GM21367 (cell line): Measurements from ENCODE around the gene SIL1.

Source experiments
- ATAC-seq: cut with Tn5 transposase; IDR thresholded peaks from one replicate; pipeline ENCODE4 v1.9.1; 2021; ENCODE audit not compliant: unreplicated experiment

Gene SIL1

GRCh38 chr5:138964647-138965201 is 233.4 kb downstream of the SIL1 start:
- no peak for ATAC-seq

- ATAC-seq = no peak
Measured at GRCh38 chr5:138963763-138964371, 234.3 kb downstream of the SIL1 start.

GRCh38 chr5:138962614-138963370 is 235.4 kb downstream of the SIL1 start:
- no peak for ATAC-seq

GRCh38 chr5:138961729-138962128 is 236.4 kb downstream of the SIL1 start:
- no peak for ATAC-seq

- no peak for ATAC-seq
Measured at GRCh38 chr5:138961221-138961620, 236.9 kb downstream of the SIL1 start.

- no peak for ATAC-seq
Measured at GRCh38 chr5:138960145-138960692, 237.9 kb downstream of the SIL1 start.

GRCh38 chr5:138956801-138957200 is 241.4 kb downstream of the SIL1 start:
- ATAC-seq = no peak

GRCh38 chr5:138955671-138956295 is 242.4 kb downstream of the SIL1 start:
- no peak for ATAC-seq

GRCh38 chr5:138955013-138955660 is 243.0 kb downstream of the SIL1 start:
- ATAC-seq = no peak

GRCh38 chr5:138954257-138955012 is 243.7 kb downstream of the SIL1 start:
- no peak for ATAC-seq

- no peak for ATAC-seq
Measured at GRCh38 chr5:138953387-138954256, 244.5 kb downstream of the SIL1 start.

- ATAC-seq = no peak
Measured at GRCh38 chr5:138952962-138953361, 245.2 kb downstream of the SIL1 start.

GRCh38 chr5:138951986-138952735 is 246.0 kb downstream of the SIL1 start:
- no peak for ATAC-seq

- ATAC-seq = no peak
Measured at GRCh38 chr5:138951091-138951985, 246.8 kb downstream of the SIL1 start.

GRCh38 chr5:138950421-138951031 is 247.6 kb downstream of the SIL1 start:
- no peak for ATAC-seq

GRCh38 chr5:138949988-138950387 is 248.2 kb downstream of the SIL1 start:
- ATAC-seq = no peak

GRCh38 chr5:138949223-138949574 is 249.0 kb downstream of the SIL1 start:
- ATAC-seq = no peak
